Measurements from ENCODE around the gene HIVEP3. TPM values are rescaled to one million over a fixed set of nuclear protein-coding genes. Genes with fewer than 3 reads are reported as not detected.

HIVEP3 gene
- total and polyA plus RNA-seq, 4 experiments from 2014 or later, result 8.2 to 12.8 (median 10.8) TPM

- H3K36me3 Mint-ChIP-seq, result peaks cover 2 to 11% of the 10 kb centered on the region in 2 donors
- H3K4me3 Mint-ChIP-seq, result no peak overlapping the region
- H3K4me1 Mint-ChIP-seq, result peaks cover 7 to 16% (median 11%) of the 10 kb centered on the region in 4 donors
- no peaks in the 10 kb centered on the region for H3K27me3 Mint-ChIP-seq
- Histone ChIP-seq H3K27me3 (ENCODE audit: insufficient read depth, low read length) (no peaks in the 10 kb centered on the region), H3K9me3 (ENCODE audit: control insufficient read depth in 1 of 2, low read length in 2 of 2) (no peaks in the 10 kb centered on the region), H3K27ac (ENCODE audit: low read depth, low read length) (no peak overlapping the region), H3K4me3 (ENCODE audit: low read length in 2 of 2) (no peak overlapping the region), H3K36me3 (ENCODE audit: insufficient read depth, low read length) (no peaks in the 10 kb centered on the region), H3K4me1 (ENCODE audit: insufficient read depth, low read length) (peaks cover 5% of the 10 kb centered on the region)
- no peaks in the 10 kb centered on the region for H3K9me3 Mint-ChIP-seq
- intact Hi-C loops (cut with micrococcal nuclease), result loop anchor here (2.0 to 10.0 kb wide), 5 partner anchors 90 to 582 kb away; no protein-coding TSS in a partner anchor
- H3K27ac Mint-ChIP-seq, result no peak overlapping the region
- POLR2A ChIA-PET (ENCODE audit: partially characterized antibody), result no interaction called here
- no peak for DNase-seq
- CTCF ChIA-PET (ENCODE audit: partially characterized antibody), result interaction anchor here (0.6 to 4.8 kb wide), 21 partner anchors 10 to 598 kb away, joined by 3 to 60 read pairs (median 4); no protein-coding TSS in a partner anchor
These were observed 343.9 kb downstream of the HIVEP3 start for GRCh38 chr1:41574842-41575241.

DNA sequence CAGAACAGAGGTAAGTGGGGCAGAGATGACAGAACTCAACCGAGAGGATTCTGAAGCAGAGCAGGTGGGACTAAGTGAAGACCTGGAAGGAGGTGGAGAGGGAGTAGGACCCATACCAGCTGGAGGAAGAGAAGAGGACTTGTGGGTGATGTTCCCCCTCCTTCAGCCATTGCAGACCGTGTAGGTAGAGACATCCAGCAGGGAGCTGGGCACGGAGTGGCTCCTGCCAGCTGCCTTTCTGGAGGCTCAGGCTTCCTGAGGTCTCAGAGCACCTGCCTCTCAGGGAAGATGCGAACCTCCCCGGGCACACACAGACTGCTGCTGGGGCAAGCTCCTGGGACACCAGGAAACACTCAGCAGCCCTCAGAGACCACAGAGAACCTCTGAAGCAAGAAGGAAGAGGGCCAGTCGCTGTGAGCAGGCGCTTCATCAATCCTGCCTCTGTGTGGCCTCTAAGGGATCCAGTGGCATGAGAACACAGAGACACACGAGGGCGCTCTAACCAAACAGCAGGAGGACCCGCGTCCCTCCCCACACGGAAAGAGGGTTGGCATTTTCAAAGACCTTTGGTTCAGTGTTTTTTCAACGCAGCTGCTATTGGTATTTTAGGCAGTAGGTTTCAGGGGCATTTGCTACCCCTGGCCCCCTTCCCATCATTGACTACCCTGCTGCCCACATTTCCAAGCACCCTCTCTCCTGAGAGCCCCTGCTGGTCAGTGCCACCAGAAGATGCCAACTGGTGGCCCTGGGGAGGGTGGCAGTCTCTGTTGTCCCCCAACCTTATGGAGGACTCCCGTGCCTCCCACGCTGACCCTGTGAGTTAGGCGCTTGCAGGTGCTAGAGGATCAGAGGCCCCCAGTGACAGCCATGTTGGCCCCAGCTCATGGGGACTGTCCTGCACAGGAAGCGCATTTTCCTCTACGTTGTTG lies 344.7 kb downstream of the HIVEP3 start:
- DNase-seq, result peak; percentile 70 to 79 (median 76)
- H3K27me3 Mint-ChIP-seq, result no peaks in the 10 kb centered on the region
- H3K9me3 Mint-ChIP-seq, result no peaks in the 10 kb centered on the region
- H3K27ac Mint-ChIP-seq, result peak overlapping the region in 2 of 7 donors; percentile 12 to 31
- H3K36me3 Mint-ChIP-seq, result peaks cover 2 to 8% of the 10 kb centered on the region in 2 donors
- Histone ChIP-seq H3K4me3 (ENCODE audit: low read length in 2 of 2) (no peak overlapping the region), H3K36me3 (ENCODE audit: insufficient read depth, low read length) (no peaks in the 10 kb centered on the region), H3K27me3 (ENCODE audit: insufficient read depth, low read length) (no peaks in the 10 kb centered on the region), H3K9me3 (ENCODE audit: control insufficient read depth in 1 of 2, low read length in 2 of 2) (no peaks in the 10 kb centered on the region), H3K4me1 (ENCODE audit: insufficient read depth, low read length) (peaks cover 5% of the 10 kb centered on the region), H3K27ac (ENCODE audit: low read depth, low read length) (no peak overlapping the region)
- CTCF ChIA-PET (ENCODE audit: partially characterized antibody), result interaction anchor here (0.6 to 4.8 kb wide), 28 partner anchors 9 to 599 kb away, joined by 3 to 60 read pairs (median 3); no protein-coding TSS in a partner anchor
- POLR2A ChIA-PET (ENCODE audit: partially characterized antibody), result interaction anchor here (0.7 to 1.3 kb wide), 2 partner anchors 294 to 344 kb away, joined by 3 to 5 read pairs; no protein-coding TSS in a partner anchor
- no peak overlapping the region for H3K4me3 Mint-ChIP-seq
- intact Hi-C loops (cut with micrococcal nuclease), result loop anchor here (2.0 to 10.0 kb wide), 5 partner anchors 91 to 583 kb away; no protein-coding TSS in a partner anchor
- peaks cover 6 to 15% (median 9%) of the 10 kb centered on the region in 4 donors for H3K4me1 Mint-ChIP-seq

DNA sequence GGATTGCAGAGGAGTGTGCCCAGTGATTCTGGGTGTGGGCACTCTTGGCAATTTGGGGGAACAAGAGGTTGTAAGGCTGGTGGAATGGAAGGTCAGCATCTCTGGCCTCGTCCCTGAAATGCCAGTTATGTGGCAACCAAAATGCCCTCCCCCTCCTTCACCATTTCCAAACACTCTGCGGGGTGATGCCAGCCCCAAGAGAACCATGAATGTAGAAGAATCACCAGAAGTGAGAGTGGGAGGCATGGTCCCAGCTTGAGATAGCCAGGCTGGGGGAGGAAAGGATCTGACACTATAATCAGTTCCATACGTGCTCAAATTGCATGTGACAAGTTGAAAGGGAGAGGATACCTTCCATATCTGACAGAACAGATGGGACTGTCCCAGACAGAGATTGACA lies 345.5 kb downstream of the HIVEP3 start:
- H3K36me3 Mint-ChIP-seq, result peaks cover 2 to 13% of the 10 kb centered on the region in 2 donors
- intact Hi-C loops (cut with micrococcal nuclease), result loop anchor here (5.0 to 10.0 kb wide), 4 partner anchors 92 to 584 kb away; no protein-coding TSS in a partner anchor
- Histone ChIP-seq H3K9me3 (ENCODE audit: control insufficient read depth in 1 of 2, low read length in 2 of 2) (no peaks in the 10 kb centered on the region), H3K36me3 (ENCODE audit: insufficient read depth, low read length) (no peaks in the 10 kb centered on the region), H3K4me3 (ENCODE audit: low read length in 2 of 2) (no peak overlapping the region), H3K4me1 (ENCODE audit: insufficient read depth, low read length) (peaks cover 5% of the 10 kb centered on the region), H3K27ac (ENCODE audit: low read depth, low read length) (no peak overlapping the region), H3K27me3 (ENCODE audit: insufficient read depth, low read length) (no peaks in the 10 kb centered on the region)
- no peak overlapping the region for H3K27ac Mint-ChIP-seq
- peaks cover 4 to 13% (median 8%) of the 10 kb centered on the region in 4 donors for H3K4me1 Mint-ChIP-seq
- ChIA-PET CTCF (ENCODE audit: partially characterized antibody) (interaction anchor here (0.7 to 4.8 kb wide), 18 partner anchors 15 to 600 kb away, joined by 3 to 60 read pairs (median 4); no protein-coding TSS in a partner anchor), POLR2A (ENCODE audit: partially characterized antibody) (interaction anchor here (0.7 to 1.4 kb wide), 3 partner anchors 295 to 601 kb away, joined by 3 to 5 read pairs (median 3); no protein-coding TSS in a partner anchor)
- DNase-seq, result no peak
- no peaks in the 10 kb centered on the region for H3K27me3 Mint-ChIP-seq
- H3K9me3 Mint-ChIP-seq, result no peaks in the 10 kb centered on the region
- no peak overlapping the region for H3K4me3 Mint-ChIP-seq

- Mint-ChIP-seq H3K4me3 (no peak overlapping the region), H3K36me3 (peaks cover 2 to 17% of the 10 kb centered on the region in 2 donors), H3K27me3 (no peaks in the 10 kb centered on the region), H3K9me3 (no peaks in the 10 kb centered on the region), H3K4me1 (peaks cover 4 to 13% (median 8%) of the 10 kb centered on the region in 4 donors), H3K27ac (no peak overlapping the region)
- DNase-seq, result no peak
- Histone ChIP-seq H3K9me3 (ENCODE audit: control insufficient read depth in 1 of 2, low read length in 2 of 2) (no peaks in the 10 kb centered on the region), H3K36me3 (ENCODE audit: insufficient read depth, low read length) (no peaks in the 10 kb centered on the region), H3K4me1 (ENCODE audit: insufficient read depth, low read length) (peaks cover 5% of the 10 kb centered on the region), H3K27me3 (ENCODE audit: insufficient read depth, low read length) (no peaks in the 10 kb centered on the region), H3K27ac (ENCODE audit: low read depth, low read length) (no peak overlapping the region), H3K4me3 (ENCODE audit: low read length in 2 of 2) (no peak overlapping the region)
- intact Hi-C loops (cut with micrococcal nuclease), result loop anchor here (5.0 to 10.0 kb wide), 4 partner anchors 93 to 585 kb away; no protein-coding TSS in a partner anchor
- ChIA-PET POLR2A (ENCODE audit: partially characterized antibody) (interaction anchor here (1.4 kb wide), 1 partner anchor 601 kb away, joined by 3 read pairs; no protein-coding TSS in a partner anchor), CTCF (ENCODE audit: partially characterized antibody) (interaction anchor here (3.6 to 4.8 kb wide), 2 partner anchors 239 to 601 kb away, joined by 21 to 60 read pairs; no protein-coding TSS in a partner anchor)
These were observed 346.5 kb downstream of the HIVEP3 start for GRCh38 chr1:41572224-41572623.

DNA sequence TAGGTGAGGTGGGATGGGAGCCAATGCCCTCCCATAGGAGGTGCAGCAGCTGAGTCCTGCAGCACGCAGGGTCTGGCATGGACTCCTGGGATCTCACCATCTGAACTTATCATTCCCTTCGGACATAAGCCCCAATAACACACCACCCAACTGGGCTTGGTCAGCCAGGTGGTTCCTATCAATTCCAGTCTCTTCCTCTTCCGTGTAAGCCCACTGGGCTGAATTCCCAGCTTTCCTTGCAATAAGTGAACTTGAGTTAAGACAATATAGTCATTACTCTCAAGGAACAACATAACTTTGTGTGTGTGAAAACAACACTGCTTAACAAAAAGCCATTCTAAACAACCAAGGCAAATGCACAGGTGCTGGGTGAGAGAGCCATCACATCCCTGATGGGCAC lies 347.7 kb downstream of the HIVEP3 start:
- no peaks in the 10 kb centered on the region for H3K9me3 Mint-ChIP-seq
- H3K27me3 ChIP-seq (ENCODE audit: insufficient read depth, low read length), result no peaks in the 10 kb centered on the region
- intact Hi-C loops (cut with micrococcal nuclease), result loop anchor here (5.0 to 10.0 kb wide), 4 partner anchors 94 to 586 kb away; no protein-coding TSS in a partner anchor

GRCh38 chr1:41568204-41568603 lies 350.5 kb downstream of the HIVEP3 start:
- CTCF ChIA-PET (ENCODE audit: partially characterized antibody), result interaction anchor here (0.9 kb wide), 1 partner anchor 605 kb away, joined by 3 read pairs; no protein-coding TSS in a partner anchor
- POLR2A ChIA-PET (ENCODE audit: partially characterized antibody), result no interaction called here
- no peak overlapping the region for H3K4me3 Mint-ChIP-seq
- no peak overlapping the region for H3K4me3 ChIP-seq (ENCODE audit: low read length in 2 of 2)
- H3K27ac ChIP-seq (ENCODE audit: low read depth, low read length), result no peak overlapping the region
- intact Hi-C loops (cut with micrococcal nuclease), result no loop called here
- no peaks in the 10 kb centered on the region for H3K4me1 ChIP-seq (ENCODE audit: insufficient read depth, low read length)
- H3K27me3 ChIP-seq (ENCODE audit: insufficient read depth, low read length), result no peaks in the 10 kb centered on the region
- peaks cover 0 to 17% (median 8%) of the 10 kb centered on the region in 4 donors for H3K4me1 Mint-ChIP-seq
- no peaks in the 10 kb centered on the region for H3K36me3 ChIP-seq (ENCODE audit: insufficient read depth, low read length)
- no peaks in the 10 kb centered on the region for H3K27me3 Mint-ChIP-seq
- peaks cover 3 to 36% of the 10 kb centered on the region in 2 donors for H3K36me3 Mint-ChIP-seq
- no peak overlapping the region for H3K27ac Mint-ChIP-seq
- H3K9me3 Mint-ChIP-seq, result no peaks in the 10 kb centered on the region
- DNase-seq, result no peak
- H3K9me3 ChIP-seq (ENCODE audit: control insufficient read depth in 1 of 2, low read length in 2 of 2), result no peaks in the 10 kb centered on the region

More for the DNA sequence above, 347.7 kb downstream of the HIVEP3 start:
- DNase-seq, result no peak
- ChIA-PET CTCF (ENCODE audit: partially characterized antibody) (no interaction called here), POLR2A (ENCODE audit: partially characterized antibody) (no interaction called here)
- peaks cover 6 to 13% (median 10%) of the 10 kb centered on the region in 4 donors for H3K4me1 Mint-ChIP-seq
- H3K4me3 ChIP-seq (ENCODE audit: low read length in 2 of 2), result no peak overlapping the region
- no peak overlapping the region for H3K27ac ChIP-seq (ENCODE audit: low read depth, low read length)
- H3K27me3 Mint-ChIP-seq, result no peaks in the 10 kb centered on the region
- H3K9me3 ChIP-seq (ENCODE audit: control insufficient read depth in 1 of 2, low read length in 2 of 2), result no peaks in the 10 kb centered on the region
- H3K36me3 Mint-ChIP-seq, result peaks cover 3 to 29% of the 10 kb centered on the region in 2 donors
- peaks cover 5% of the 10 kb centered on the region for H3K4me1 ChIP-seq (ENCODE audit: insufficient read depth, low read length)
- no peak overlapping the region for H3K4me3 Mint-ChIP-seq
- no peaks in the 10 kb centered on the region for H3K36me3 ChIP-seq (ENCODE audit: insufficient read depth, low read length)
- H3K27ac Mint-ChIP-seq, result no peak overlapping the region

GRCh38 chr1:41566969-41567368 lies 351.8 kb downstream of the HIVEP3 start:
- H3K4me1 ChIP-seq (ENCODE audit: insufficient read depth, low read length), result no peaks in the 10 kb centered on the region
- ChIA-PET POLR2A (ENCODE audit: partially characterized antibody) (no interaction called here), CTCF (ENCODE audit: partially characterized antibody) (no interaction called here)
- no peak for DNase-seq
- H3K27me3 ChIP-seq (ENCODE audit: insufficient read depth, low read length), result no peaks in the 10 kb centered on the region
- intact Hi-C loops (cut with micrococcal nuclease), result no loop called here
- Mint-ChIP-seq H3K27ac (peak overlapping the region in 1 of 7 donors; percentile 29), H3K4me3 (no peak overlapping the region), H3K27me3 (no peaks in the 10 kb centered on the region), H3K4me1 (peaks cover 0 to 15% (median 8%) of the 10 kb centered on the region in 4 donors), H3K9me3 (no peaks in the 10 kb centered on the region), H3K36me3 (peaks cover 3 to 36% of the 10 kb centered on the region in 2 donors)
- no peaks in the 10 kb centered on the region for H3K36me3 ChIP-seq (ENCODE audit: insufficient read depth, low read length)
- no peaks in the 10 kb centered on the region for H3K9me3 ChIP-seq (ENCODE audit: control insufficient read depth in 1 of 2, low read length in 2 of 2)
- no peak overlapping the region for H3K4me3 ChIP-seq (ENCODE audit: low read length in 2 of 2)
- H3K27ac ChIP-seq (ENCODE audit: low read depth, low read length), result no peak overlapping the region
